Inflammatory macrophage (primary cell): ENCODE measurements around the gene C2CD2.
A peak's percentile ranks its signal among the peaks of the same experiment; 100 is the strongest.

Experiments used
- DNase-seq, 2 donors: peaks; one replicate each; pipeline ENCODE4 v3.0.0-alpha.2; 2020 to 2022

Gene C2CD2

GRCh38 chr21:41881051-41881450 lies 72.8 kb downstream of the C2CD2 start:
- DNase-seq = no peak

- no peak for DNase-seq
Measured at GRCh38 chr21:41880153-41880552, 73.7 kb downstream of the C2CD2 start.

DNA sequence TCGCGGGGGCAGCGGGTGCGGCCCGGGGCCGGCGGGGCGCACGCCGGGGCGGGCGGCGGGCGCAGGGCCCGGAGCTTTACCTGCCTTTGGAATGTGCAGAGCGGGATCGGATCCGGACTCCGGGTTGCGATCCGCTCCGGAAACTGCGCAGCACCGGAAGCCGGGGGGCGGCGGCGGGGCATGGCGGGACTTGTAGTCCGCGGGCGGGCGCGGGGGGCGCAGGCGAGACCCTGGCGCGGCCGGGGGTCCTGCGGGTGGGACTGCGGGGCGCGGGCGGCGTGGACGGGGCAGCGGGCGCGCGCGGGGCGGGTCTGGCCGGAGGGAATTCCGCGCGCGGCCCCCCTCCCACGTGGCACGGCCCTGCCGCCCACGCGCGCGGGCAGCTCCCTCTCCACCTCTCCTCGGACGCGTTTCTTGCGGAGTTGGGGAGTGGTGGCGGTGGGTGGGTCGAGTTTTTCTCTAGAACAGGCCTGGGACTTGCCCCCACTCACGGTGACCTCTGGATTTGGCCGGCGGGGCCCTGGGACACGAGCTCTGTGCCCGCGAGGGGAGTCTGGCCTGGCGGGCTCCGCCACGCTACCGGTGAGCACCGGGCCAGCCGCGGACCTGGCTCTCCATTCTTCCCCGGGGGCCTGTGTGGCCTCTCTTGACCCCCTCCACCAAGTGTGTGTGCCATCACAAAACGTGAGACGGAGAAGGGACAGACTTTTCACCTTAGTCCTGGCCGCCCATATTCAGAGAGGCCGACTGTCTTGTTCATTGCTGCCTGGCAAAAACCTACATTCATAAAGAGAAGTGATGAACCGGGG lies 74.4 kb downstream of the C2CD2 start, which contains the start of gene PRDM15:
TSS of gene PRDM15 (minus strand) at position 155 of the 809 bp plus-strand sequence. CDS start 18,981 bp downstream, outside the sequence.
- peak; percentile 64 to 83 for DNase-seq

DNA sequence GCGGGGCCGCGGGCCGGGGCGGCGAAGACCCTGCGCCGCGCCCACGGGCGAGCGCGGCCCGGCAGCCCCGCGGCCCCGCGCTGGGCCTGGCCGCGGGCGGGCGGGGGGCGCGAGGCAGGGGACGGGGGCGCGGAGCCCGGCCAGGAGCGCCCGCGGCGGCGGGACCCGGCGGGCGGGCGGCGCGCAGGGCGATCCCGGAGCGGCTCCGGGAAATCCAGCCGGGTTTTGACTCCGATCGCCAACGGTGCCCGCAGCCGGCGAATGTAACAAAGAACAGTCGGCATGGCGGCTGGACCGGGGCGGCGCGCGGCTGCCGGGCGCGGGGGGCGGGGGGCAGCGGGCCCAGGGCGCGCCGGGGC lies 75.0 kb downstream of the C2CD2 start:
- peak; percentile 71 to 83 for DNase-seq

DNA sequence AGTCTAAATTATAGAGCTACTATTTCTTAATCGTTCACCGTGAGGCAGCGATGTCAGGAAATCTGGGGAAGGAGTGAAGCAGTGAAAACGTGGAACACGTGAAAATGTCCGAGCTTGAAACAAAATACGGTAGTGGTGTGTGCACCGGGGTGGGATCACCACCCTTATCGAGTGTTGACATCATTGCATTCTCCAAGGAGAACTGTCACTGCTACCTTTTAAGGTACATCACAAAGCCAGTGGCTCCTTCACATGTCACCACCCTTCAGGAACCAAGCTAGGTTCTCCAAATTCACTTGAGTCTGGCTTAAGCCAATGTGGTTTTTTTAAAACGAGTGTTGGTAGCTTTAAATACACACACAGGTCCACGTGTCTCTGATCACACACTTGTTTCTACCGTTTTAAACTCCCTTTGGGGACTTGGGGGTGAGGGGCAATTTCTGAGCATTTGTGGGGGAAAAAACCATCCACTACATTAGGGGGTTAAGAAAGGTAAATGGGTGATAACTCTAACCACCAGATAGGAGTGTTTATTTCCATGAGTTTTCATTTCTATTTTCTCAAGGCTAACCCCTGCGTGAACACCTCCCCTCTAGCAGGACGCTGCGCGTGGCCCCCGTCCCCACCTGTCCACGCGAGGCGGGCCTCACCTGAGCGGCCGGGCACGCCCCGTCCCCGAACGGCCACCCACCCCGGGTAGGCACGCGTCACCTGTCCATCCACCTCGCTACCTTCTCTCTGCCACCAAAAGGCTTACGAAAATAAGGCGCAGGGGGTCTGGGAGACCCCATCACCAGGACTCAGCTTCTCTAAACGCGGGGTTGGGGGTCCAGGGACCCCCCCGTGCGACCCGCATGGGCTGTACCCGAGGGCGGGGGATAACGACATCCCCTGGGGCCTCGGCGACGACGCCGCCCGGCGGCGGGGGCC lies 75.7 kb downstream of the C2CD2 start:
- peak; percentile 36 to 43 for DNase-seq

GRCh38 chr21:41876928-41877652 lies 76.7 kb downstream of the C2CD2 start:
- DNase-seq = no peak

DNA sequence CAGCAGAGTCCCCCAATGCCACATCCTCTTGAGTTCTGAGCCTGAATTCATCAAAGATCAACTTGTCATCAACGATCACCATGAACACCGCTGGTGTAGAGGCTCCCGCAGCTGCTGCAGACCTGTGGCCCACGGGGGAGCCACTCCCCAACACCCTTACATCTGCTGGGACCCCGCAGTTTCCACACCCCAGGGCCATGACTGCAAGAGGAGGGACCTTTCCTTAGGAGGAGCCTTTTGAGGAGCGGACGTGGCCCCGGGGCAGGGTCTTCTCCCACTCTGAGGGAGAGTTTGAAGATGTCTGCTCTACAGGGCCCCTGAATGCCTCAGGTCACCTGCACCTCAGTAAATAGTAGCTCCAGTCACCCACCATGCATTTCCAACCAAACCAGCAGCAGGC lies 77.4 kb downstream of the C2CD2 start:
- no peak for DNase-seq

- no peak for DNase-seq
Measured at GRCh38 chr21:41875086-41875485, 78.7 kb downstream of the C2CD2 start.

- no peak for DNase-seq
Measured at GRCh38 chr21:41874611-41875010, 79.2 kb downstream of the C2CD2 start.

GRCh38 chr21:41873426-41873825 lies 80.4 kb downstream of the C2CD2 start:
- no peak for DNase-seq

DNA sequence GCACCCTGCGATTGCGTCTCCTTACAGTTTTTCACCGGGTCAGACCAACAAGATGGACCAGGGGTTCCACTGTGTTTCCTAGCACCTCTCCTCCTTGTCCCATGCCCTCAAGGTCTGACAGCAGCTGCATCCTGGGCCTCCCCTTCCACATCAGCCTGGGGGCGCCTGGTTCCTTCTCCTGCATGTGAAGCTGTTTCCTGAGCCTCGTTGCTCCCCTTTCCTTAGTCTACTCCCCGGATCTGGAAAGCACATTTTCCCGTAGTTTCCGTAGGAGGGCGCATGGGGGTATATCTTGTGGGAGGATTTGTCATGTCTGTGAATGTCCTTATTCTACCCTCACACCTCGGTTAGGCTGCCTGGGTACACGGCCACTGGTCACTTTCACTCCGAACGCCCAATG lies 80.8 kb downstream of the C2CD2 start:
- no peak for DNase-seq

GRCh38 chr21:41871293-41872030 lies 82.4 kb downstream of the C2CD2 start:
- DNase-seq = no peak

DNA sequence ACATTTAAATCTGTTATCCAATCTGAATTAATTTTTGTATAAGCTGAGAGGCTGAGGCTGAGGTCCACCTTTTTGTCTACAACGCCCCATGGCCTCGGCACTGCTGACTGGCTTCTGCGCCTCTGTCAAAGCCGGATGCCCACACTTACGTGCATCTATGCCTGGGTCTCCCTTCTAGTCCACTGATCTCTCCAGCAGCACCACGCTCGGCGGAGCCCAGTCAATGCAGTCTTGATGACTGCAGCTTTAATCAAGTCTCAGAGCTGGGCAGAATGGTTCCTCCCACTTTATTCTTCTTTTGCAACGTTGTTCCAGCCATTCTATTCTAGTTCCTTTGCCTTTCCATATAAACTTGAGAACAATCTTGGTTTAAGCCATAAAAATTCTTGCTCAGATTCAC lies 84.0 kb downstream of the C2CD2 start:
- DNase-seq = no peak

DNA sequence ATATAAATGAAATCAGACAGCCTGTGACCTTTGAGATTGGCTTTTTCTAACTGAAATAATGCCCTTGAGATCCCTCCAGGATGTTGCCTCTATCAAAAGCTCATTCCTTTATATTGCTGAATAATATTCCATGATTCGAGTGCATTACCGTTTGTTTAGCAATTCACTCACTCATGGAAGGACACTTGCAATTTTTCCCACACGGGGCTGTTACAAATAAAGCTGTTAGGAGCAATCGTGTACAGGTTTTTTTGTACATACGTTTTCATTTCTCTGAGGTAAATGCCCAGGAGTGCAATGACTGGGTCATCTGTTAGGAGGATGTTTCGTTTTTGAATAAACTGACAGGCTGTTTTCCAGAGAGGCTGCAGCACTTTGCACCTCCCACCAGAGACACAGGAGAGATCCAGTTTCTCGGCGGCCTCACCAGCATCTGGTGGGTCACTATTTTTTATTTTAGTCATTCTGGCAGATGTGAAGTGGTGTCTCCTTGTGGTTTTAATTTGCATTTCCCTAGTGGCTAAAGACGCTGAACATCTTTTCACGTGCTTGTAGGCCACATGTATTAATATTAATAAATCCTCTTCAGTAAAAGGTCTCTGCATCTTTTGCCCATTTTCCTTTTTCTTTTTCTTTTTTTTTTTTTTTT lies 85.6 kb downstream of the C2CD2 start:
- no peak for DNase-seq

- no peak for DNase-seq
Measured at GRCh38 chr21:41867313-41867712, 86.5 kb downstream of the C2CD2 start.

- DNase-seq = no peak
Measured at GRCh38 chr21:41866274-41866809, 87.5 kb downstream of the C2CD2 start.

- DNase-seq = no peak
Measured at GRCh38 chr21:41865002-41865777, 88.6 kb downstream of the C2CD2 start.

GRCh38 chr21:41864311-41865001 lies 89.4 kb downstream of the C2CD2 start:
- DNase-seq = no peak

GRCh38 chr21:41863439-41863740 lies 90.4 kb downstream of the C2CD2 start:
- no peak for DNase-seq

- no peak for DNase-seq
Measured at GRCh38 chr21:41861987-41862386, 91.8 kb downstream of the C2CD2 start.
